HG02884 (cell line): ENCODE data around the gene RAB5A.
"Not testable (repeated sequence)": the region's sequence is repeated elsewhere in the genome, so short reads cannot be mapped to it uniquely, and the experiment has no call there.

Experiments
- ATAC-seq: cut with Tn5 transposase; IDR thresholded peaks from one replicate; pipeline ENCODE4 v1.9.1; 2021; ENCODE audit warnings: mild to moderate bottlenecking, moderate library complexity; ENCODE audit not compliant: unreplicated experiment

The RAB5A gene

GRCh38 chr3:19947549-19948225, 790 bp downstream of the RAB5A start:
- ATAC-seq: peak; percentile 22

GRCh38 chr3:19948226-19948591, 1.3 kb downstream of the RAB5A start:
- ATAC-seq: no peak

DNA sequence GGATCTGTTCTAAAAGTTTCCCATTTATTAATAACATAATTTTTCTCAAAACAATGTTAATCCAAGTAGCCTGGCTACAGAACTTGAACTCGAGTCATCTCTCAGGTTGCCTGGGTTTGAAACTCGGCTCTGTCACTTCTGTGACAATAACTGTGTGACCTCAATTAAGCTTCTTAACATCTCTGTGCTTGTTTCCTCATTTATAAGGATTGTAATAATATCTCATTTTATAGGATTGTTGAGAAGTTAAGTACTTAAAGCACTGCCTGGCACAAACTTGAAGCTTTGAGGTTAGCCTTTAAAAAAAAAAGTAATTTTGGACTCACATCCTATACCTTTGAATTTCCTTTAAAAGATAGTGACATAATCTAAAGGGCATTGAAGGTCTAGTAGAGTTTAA, 3.4 kb downstream of the RAB5A start:
- ATAC-seq: no peak

GRCh38 chr3:19954676-19955075, 7.8 kb downstream of the RAB5A start:
- ATAC-seq: no peak

DNA sequence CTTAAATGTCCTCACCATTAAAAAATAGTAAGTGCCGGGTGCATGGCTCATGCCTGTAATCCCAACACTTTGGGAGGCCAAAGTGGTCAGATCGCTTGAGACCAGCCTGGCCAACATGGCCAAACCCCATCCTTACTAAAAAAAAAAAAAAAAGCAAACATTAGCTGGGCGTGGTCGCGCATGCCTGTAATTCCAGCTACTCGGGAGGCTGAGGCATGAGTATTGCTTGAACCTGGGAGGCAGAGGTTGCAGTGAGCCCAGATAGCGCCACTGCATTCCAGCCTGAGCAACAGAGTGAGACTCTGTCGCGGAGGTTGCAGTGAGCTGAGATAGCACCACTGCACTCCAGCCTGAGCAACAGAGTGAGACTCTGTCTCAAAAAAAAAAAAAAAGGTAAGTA, 10.5 kb downstream of the RAB5A start:
- ATAC-seq: not testable (repeated sequence)

DNA sequence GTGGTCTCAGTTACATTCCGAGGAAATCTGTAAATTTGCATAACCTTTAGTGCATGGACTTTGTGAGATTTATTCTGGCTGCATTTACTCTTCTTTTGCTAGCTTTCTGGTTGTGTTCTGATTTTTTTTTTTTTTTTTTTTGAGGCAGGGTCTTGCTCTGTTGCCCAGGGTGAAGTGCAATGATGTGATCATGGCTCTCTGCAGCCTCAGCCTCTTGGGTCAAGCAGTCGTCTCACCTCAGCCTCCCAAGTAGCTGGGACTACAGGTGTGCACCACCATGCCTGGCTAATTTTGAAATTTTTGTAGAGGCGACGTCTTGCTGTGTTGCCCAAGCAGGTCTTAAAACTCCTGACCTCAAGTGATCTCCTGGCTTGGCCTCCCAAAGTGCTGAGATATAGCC, 12.6 kb downstream of the RAB5A start:
- ATAC-seq: no peak

DNA sequence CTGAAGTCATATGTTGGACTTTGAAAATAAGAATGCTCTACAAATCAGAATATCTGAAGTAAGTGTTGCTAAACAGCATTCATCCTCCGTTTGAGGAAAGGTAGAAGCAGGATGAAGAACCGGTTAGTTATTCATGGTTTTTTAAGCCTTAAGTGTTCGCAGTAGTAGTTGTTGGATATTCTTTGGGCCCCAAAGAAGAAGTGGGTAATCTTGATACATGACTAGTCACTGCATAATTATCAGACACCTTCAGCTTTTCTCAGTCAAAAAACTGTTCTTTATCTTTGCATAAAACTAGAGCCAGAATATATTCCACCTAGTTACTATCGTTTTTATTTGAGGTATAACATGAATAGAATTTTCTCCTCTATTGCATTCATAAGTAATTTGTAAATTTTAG, 13.8 kb downstream of the RAB5A start:
- no peak for ATAC-seq

DNA sequence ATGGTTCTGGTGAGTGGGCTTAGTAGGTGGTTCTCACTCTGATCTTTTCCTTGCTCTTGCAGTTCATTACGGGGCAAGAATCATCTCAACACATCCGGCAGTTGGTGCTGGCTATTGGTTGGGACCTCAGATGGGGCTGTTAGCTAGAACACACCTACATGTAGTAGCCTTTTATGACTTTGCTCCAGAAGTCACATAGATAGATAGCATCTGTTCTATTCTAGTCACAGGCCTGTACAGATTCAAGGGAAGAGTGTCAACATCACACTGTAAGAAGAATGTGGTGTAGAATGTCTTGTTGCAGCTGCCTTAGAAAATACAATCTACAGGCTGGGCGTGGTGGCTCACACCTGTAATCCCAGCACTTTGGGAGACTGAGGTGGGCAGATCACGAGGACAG, 15.1 kb downstream of the RAB5A start:
- ATAC-seq: no peak

- no peak for ATAC-seq
Measured at GRCh38 chr3:19967208-19967607, 20.3 kb downstream of the RAB5A start.

DNA sequence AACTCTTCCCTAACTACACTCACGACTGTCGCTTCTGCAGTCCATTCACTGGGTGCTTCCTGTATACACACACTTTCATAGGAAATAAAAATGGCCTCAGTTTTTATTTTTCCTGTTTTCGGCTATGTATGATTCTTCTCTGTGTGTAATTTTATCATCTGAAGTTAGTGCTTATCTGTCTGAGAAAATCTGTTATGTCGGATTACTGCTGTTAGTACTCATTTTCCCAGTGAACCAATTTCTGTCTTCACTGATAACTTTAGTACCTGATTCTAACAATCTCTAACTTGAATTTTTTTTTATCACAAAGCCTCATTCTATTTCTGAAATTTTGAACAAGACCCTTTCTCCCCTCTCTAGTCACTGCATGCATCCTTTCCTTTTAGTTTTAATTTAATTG, 20.9 kb downstream of the RAB5A start:
- ATAC-seq: no peak

- ATAC-seq: no peak
Measured at GRCh38 chr3:19970327-19970726, 23.4 kb downstream of the RAB5A start.

DNA sequence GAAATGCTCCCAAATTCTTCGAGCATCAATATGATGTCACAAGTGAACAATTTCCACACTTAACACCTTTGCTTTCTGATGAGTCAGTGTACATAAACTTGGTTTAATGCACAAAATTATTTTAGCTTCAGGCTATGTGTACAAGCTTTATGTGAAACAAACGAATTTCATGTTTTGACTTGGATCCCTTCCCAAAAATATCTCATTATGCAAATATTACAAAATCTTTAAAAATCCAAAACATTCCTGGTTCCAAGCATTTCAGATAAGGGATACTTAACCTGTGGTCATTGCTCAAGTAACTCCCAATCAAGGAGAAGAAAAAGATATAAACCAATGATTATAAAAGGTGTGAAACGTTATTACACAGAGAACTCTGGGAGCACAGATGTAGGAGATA, 25.2 kb downstream of the RAB5A start:
- no peak for ATAC-seq

DNA sequence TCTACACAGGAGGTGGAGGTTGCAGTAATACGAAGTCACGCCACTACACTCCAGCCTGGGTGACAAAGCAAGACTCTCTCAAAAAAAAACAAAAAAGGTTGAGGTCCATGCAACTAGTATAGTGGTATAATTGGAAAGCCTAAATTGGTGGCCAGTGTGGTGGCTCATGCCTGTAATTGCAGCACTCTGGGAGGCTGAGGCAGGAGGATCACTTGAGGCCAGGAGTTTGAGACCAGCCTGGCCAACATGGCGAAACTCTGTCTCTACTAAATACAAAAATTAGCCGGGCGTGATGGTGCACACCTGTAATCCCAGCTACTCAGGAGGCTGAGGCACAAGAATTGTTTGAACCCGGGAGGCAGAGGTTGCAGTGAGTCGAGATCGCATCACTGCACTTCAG, 42.0 kb downstream of the RAB5A start:
- ATAC-seq: not testable (repeated sequence)

DNA sequence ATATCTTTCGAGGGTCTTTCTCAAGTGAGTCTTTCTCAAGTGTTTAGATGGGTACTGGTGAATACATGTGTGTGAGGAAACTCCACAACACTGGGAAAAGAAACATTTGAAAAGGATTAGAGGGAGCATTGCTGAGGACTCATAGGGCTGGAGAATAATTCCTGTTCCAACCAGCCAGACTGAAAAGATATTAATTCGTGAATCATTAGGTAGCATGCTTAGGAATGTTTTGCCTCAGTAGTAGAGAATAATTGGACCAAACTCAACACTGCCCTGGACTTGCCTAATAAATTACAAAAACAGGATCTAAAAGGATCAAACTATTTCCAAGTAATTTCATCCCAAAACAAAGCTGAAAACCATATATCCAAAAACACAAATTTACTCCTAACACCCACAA, 47.9 kb downstream of the RAB5A start:
- no peak for ATAC-seq

DNA sequence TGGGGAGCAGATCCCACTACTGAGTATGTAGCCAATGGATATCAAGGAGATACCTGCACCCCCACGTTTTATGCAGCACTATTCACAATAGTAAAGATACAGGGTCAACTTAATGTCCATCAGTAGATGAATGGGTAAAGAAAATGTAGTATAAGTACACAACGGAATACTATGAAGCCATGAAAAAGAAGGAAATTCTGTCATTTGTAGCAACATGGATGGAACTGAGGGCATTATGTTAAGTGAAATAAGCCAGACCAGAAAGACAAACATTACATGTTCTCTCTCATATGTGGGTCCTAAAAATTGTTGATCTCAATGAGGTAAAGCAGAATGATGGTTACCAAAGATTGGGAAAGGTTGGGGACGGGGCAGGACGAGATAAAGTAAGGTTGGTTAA, 50.6 kb downstream of the RAB5A start:
- no peak for ATAC-seq

GRCh38 chr3:20001932-20002331, 55.0 kb downstream of the RAB5A start:
- ATAC-seq: no peak

DNA sequence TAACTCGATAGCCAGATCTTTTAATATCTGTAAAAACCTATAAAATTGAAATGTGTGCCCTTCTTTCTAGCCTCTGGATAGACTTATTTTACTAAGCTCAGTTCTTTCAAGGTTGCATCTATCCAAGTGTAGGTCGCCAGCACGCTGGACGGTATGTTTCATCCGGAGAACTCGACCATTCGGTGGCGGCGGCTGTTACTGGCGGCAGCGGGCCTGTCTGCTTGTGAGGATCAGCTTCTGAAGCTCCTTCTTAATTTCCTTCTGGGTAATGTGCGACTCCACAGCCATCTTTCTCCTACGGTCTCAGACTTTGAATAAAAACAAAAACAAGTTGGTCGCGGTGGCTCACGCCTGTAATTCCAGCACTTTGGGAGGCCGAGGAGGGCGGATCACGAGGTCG, 61.1 kb downstream of the RAB5A start:
- ATAC-seq: no peak

DNA sequence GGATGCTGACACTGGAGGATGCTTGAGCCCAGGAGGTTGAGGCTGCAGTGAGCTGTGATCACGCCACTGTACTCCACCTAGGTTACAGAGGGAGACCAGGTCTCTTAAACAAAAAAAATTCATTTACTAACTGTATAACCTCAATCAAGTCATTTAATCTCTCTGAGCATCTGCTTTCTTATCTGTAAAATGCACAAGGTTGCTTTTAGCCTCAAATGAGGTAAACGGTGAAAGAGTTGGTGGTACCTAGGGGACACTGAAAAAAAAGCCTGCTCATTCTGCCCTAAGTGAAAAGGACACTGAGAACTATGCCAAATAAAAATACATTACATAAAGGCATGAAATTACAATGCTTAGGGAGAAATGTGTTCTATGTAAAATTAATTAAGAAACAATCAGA, 61.7 kb downstream of the RAB5A start:
- no peak for ATAC-seq

GRCh38 chr3:20012164-20012563, 65.3 kb downstream of the RAB5A start, which contains the start of gene PP2D1:
Gene PP2D1, minus strand, starts transcription at chr3:20012264. Its CDS starts 192 bp downstream, at chr3:20012072.
- no peak for ATAC-seq

DNA sequence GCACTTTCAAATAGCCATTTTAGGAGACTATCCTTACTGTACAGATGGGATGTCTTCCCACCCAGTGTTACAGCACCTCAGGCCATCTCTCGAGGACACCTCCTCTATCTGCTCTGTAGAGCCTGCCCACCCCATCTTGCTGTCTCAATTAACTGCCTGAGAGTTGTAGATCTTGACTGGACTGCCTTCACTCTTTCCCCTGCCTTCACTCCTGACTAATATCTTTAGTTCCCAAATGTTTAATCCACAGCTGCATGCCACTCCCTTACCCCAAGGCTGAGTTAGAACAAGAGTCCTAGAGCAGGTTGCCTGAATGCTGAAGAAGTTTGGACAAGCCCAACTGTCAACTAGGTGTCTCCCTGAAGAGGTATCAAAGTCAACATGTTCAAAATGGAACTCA, 66.5 kb downstream of the RAB5A start:
- ATAC-seq: no peak

DNA sequence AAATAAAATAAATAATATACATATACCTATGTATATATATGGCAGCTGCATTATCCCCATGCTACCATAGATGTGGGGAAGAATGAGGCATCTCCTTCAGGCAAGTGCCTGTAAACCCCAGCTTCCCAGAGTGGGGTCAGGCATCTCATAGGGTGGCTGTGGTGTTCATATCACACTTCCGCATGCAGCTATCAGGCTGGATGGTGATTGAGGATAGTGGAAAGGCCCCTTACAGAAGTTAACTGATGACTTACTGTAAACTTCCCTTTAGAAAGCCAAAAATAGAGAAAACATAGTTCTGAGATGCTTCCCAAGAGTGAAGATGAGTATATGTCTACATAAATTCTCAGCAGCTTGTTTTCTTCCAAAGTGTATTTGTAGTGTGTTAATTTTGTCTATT, 68.6 kb downstream of the RAB5A start:
- ATAC-seq: no peak

GRCh38 chr3:20016076-20016475, 69.2 kb downstream of the RAB5A start:
- ATAC-seq: not testable (repeated sequence)

DNA sequence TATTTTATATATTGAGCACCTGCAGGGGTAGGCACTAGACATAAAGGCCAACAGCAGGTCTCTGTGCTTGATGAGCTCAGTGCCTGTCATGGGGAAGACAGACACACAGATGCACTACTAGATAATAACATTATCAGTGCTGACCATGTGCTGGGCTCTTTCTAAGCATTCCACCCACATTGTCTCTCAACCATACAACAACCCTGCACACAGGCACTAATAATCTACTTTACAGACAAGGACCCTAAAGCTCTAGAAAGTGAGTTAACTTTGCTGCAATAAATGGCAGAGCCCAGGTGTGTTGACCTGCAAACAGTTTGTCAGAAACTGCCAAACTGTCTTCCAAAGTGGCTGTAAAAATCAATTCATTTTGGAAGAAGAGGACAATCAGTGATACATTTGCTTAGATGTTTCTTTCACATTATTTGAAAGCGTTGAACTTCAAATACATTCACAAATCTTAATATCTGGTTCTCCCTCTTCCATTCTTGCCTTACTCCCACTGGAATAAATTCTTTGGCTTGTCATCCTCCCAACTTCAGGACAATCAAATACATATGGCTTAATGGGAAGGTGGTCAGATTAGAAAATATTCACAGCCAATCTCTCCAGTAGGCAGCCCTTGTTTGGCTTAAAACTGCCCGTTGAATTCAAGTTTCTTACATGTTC, 76.2 kb downstream of the RAB5A start:
- no peak for ATAC-seq
